BE2C (cell line): Measurements from ENCODE around the gene GPX1.
"Not testable (repeated sequence)": the region's sequence is repeated elsewhere in the genome, so short reads cannot be mapped to it uniquely, and the experiment has no call there.

ENCODE experiments used
- DNase-seq: peaks from one replicate; pipeline ENCODE4 v3.0.0-alpha.2; 2020
- H3K27me3 ChIP-seq: fragments of 250-450 bp; sonication (Bioruptor Pico); 2 replicates; pipeline ENCODE4 v1.5.1; 2020; ENCODE audit warnings: mild to moderate bottlenecking
- H3K36me3 ChIP-seq: fragments of 250-450 bp; sonication (Bioruptor Pico); 2 replicates; pipeline ENCODE4 v1.5.1; 2020; ENCODE audit warnings: mild to moderate bottlenecking
- H3K4me1 ChIP-seq: fragments of 250-450 bp; sonication (Bioruptor Pico); 2 replicates; pipeline ENCODE4 v1.5.1; 2020
- H3K4me3 ChIP-seq: 2 replicates; pipeline ENCODE4 v1.5.1; 2011; ENCODE audit warnings: low read depth, low read length
- H3K9me3 ChIP-seq: fragments of 250-450 bp; sonication (Bioruptor Pico); 2 replicates; pipeline ENCODE4 v1.5.1; 2020
- TF ChIP-seq, protein P1 (sequence below): IDR thresholded peaks from 2 replicates; pipeline ENCODE4 v1.5.1; 2012; ENCODE audit warnings: mild to moderate bottlenecking, low read depth, low read length

The GPX1 gene

DNA sequence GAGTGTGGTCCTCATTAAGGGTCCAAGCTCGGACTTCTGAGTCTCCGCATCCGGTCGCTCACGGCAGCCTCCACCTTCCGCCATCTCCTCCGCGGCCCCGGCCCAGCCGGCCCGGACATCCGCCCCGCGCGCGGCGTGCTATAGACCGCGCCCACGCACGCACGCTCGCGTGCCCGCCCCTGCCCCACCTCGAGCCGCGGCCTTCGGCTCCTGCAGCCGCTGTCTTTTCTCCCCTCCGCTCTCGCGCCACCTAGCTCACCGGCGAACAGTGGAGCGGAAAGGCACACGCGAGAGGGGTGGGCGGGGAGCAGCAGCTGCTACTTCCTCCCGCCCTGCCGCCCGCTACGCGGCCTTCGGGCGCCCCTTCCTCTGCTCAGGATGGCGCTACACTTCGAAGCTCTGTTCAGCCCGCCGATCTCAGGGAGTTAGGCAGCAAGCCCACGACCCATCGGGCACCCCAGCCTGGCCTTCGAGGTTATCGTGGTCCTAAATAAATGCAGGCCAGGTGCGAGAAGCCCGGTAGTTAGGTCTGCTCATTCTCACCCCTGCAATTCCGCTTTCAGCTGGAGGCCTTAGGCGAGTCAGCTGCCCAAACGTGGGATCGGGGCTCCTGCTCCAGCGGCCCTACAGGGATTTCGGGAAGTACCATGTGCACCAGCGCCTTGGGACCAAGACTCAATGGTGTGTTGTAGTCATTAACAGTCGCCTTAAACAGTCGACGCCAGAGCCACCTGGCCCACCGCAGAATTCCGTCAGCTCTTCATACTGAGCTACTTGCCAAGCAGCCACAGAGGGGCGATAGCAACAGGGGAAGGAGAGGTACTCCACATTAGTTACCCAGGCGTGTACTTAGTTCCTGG lies 18.0 kb downstream of the GPX1 start, which contains the start of gene USP4:
USP4 (minus strand) TSS at position 113 of the 860 bp plus-strand sequence; CDS start at position 84, 29 bp downstream.
- Histone ChIP-seq H3K4me3 (peak within 1 kb of the TSS; percentile 71), H3K9me3 (no peaks in the 10 kb centered on the region), H3K36me3 (no peaks in the 10 kb centered on the region), H3K4me1 (no peaks in the 10 kb centered on the region), H3K27me3 (no peaks in the 10 kb centered on the region)
- TF ChIP-seq, protein P1, sequence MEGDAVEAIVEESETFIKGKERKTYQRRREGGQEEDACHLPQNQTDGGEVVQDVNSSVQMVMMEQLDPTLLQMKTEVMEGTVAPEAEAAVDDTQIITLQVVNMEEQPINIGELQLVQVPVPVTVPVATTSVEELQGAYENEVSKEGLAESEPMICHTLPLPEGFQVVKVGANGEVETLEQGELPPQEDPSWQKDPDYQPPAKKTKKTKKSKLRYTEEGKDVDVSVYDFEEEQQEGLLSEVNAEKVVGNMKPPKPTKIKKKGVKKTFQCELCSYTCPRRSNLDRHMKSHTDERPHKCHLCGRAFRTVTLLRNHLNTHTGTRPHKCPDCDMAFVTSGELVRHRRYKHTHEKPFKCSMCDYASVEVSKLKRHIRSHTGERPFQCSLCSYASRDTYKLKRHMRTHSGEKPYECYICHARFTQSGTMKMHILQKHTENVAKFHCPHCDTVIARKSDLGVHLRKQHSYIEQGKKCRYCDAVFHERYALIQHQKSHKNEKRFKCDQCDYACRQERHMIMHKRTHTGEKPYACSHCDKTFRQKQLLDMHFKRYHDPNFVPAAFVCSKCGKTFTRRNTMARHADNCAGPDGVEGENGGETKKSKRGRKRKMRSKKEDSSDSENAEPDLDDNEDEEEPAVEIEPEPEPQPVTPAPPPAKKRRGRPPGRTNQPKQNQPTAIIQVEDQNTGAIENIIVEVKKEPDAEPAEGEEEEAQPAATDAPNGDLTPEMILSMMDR = peak; percentile 50
- DNase-seq = peak; percentile 86

DNA sequence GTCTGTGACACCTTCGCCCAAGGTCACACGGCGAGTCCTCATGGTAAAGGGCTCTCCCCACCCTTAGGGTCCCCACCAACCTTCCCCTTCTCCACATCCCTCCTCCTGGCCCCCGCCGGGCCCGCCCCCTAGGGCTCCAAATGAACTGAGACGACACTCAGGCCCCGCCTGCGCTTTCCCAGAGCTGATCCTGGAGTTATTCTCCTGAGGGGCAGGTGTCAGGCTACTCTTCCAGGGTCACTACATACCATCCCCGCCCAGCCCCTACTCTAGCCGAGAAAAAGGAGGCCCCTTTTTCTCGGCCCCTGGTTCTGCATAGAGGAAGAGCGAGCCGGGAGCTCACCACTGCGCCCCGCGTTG lies 18.6 kb downstream of the GPX1 start:
- peak; percentile 24 for DNase-seq
- no peaks in the 10 kb centered on the region for H3K4me1 ChIP-seq
- no peaks in the 10 kb centered on the region for H3K27me3 ChIP-seq
- H3K36me3 ChIP-seq = no peaks in the 10 kb centered on the region; the same call in 1 of the 2 replicates
- TF ChIP-seq, protein P1 = no peak
- no peaks in the 10 kb centered on the region for H3K9me3 ChIP-seq
- H3K4me3 ChIP-seq = peak overlapping the region; percentile 71

DNA sequence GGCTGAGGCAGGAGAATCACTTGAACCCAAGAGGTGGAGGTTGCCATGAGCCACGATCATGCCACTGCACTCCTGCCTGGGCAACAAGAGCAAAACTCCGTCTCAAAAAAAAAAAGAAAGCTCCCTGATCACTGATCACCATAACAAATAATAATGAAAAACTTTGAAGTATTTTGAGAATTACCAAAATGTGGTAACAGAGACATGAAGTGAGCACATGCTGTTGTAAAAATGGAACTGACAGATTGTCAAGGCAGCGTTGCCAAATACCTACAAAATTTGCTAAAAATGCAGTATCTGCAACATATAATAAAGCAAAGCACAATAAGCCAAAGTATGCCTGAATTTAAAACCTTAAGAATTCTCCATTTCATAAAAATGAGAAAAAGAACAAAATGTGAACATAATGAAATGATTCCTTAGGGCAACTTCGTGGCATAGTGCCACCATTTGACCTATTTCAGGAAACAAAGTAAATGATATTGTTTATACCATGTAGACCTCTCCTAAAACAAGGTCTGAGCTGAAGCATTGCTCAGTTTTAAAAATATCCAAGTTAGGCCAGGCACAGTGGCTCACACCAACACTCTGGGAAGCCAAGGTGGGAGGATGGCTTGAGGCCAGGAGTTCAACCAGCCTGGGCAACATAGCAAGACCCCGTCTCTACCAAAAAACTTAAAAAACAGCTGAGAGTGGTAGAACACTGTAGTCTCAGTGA lies 24.1 kb downstream of the GPX1 start:
- no peak for DNase-seq
- H3K9me3 ChIP-seq = no peaks in the 10 kb centered on the region
- TF ChIP-seq, protein P1 = no peak
- no peaks in the 10 kb centered on the region for H3K27me3 ChIP-seq
- no peaks in the 10 kb centered on the region for H3K4me1 ChIP-seq
- H3K36me3 ChIP-seq = no peaks in the 10 kb centered on the region; the same call in 1 of the 2 replicates
- H3K4me3 ChIP-seq = no peak overlapping the region

DNA sequence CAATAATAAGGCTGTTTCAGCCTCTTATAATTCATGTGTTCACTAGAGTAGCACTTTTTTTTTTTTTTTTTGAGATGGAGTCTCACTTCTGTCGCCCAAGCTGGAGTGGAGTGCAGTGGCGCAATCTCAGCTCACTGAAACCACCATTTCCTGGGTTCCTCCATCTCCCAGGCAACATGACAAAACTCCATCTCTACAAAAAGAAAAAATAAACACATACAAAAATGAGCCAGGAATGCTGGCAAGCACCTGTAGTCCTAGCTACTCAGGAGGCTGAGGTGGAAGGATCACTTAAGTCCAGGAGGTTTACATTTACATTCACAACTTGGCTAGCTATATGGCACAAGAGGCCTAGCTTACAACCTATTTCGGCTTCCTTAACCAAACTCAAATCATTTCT lies 25.1 kb downstream of the GPX1 start:
- H3K9me3 ChIP-seq = no peaks in the 10 kb centered on the region
- TF ChIP-seq, protein P1 = no peak
- H3K36me3 ChIP-seq = no peaks in the 10 kb centered on the region; the same call in 1 of the 2 replicates
- no peak for DNase-seq
- no peaks in the 10 kb centered on the region for H3K4me1 ChIP-seq
- H3K27me3 ChIP-seq = no peaks in the 10 kb centered on the region
- H3K4me3 ChIP-seq = no peak overlapping the region

- H3K9me3 ChIP-seq = no peaks in the 10 kb centered on the region
- H3K4me1 ChIP-seq = no peaks in the 10 kb centered on the region
- TF ChIP-seq, protein P1 = no peak
- H3K4me3 ChIP-seq = no peak overlapping the region
- H3K27me3 ChIP-seq = no peaks in the 10 kb centered on the region
- peaks cover 5% of the 10 kb centered on the region; the same call in 1 of the 2 replicates for H3K36me3 ChIP-seq
- no peak for DNase-seq
Observed at GRCh38 chr3:49329186-49329585, 29.0 kb downstream of the GPX1 start.

DNA sequence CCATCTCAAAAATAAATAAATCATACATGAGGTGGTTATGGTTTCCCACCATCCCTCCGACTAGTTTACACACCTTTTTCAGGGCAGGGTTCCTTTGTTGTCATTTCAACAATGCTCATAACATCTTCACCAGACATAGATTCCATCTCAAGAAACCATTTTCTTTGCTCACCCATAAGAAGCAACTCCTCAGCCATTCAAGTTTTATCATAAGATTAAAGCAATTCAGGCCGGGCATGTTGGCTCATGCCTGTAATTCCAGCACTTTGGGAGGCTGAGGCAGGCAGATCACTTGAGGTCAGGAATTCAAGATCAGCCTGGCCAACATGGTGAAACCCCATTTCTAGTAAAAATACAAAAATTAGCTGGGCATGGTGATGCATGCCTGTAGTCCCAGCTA lies 29.8 kb downstream of the GPX1 start:
- H3K4me1 ChIP-seq, DNase-seq, H3K9me3 ChIP-seq, H3K4me3 ChIP-seq, H3K27me3 ChIP-seq, H3K36me3 ChIP-seq: not testable (repeated sequence)
